H1 (cell line): ENCODE data around the gene EVC2. TPM values are rescaled to one million over a fixed set of nuclear protein-coding genes. Genes with fewer than 3 reads are reported as not detected.

ENCODE experiments used
- CTCF ChIA-PET: fragments of 300-600 bp; sonication (Branson Sonifier 250); formaldehyde crosslinking; loops from one replicate; lab custom pipeline; 2021; ENCODE audit not compliant: partially characterized antibody; lab: Charles Lee
- POLR2A ChIA-PET: fragments of 300-600 bp; sonication (Branson Sonifier 250); formaldehyde crosslinking; loops from one replicate; lab custom pipeline; 2021; ENCODE audit warnings: inconsistent platforms; ENCODE audit not compliant: partially characterized antibody; lab: Charles Lee
- DNase-seq, 2 experiments: peaks; one replicate each; pipeline versions ENCODE4 v3.0.0 to v3.0.0-alpha.2; 2010 to 2022; ENCODE audit warnings: low spot score in 2 of 2, low read depth in 1 of 2, mixed read lengths in 1 of 2
- FAIRE-seq: peaks from 2 replicates; lab custom pipeline; 2011; peaks lifted over from hg19 to GRCh38; lab: Jason Lieb, UNC
- H2AFZ ChIP-seq: 2 replicates; pipeline ENCODE4 v1.8.1; 2012; ENCODE audit warnings: low read length, inconsistent platforms
- H2AK5ac ChIP-seq: 2 replicates; pipeline ENCODE4 v1.6.1; 2013; ENCODE audit warnings: low read depth, low read length
- H2BK120ac ChIP-seq: replicated peaks from 2 replicates; pipeline ENCODE3; 2013; ENCODE audit warnings: low read depth, low read length, inconsistent platforms
- H2BK12ac ChIP-seq: 2 replicates; pipeline ENCODE4 v1.6.1; 2013; ENCODE audit warnings: low read depth, low read length
- H2BK15ac ChIP-seq: 2 replicates; pipeline ENCODE4 v1.6.1; 2013; ENCODE audit warnings: low read length
- H2BK20ac ChIP-seq: 2 replicates; pipeline ENCODE4 v1.6.1; 2013; ENCODE audit warnings: low read length
- H2BK5ac ChIP-seq: 2 replicates; pipeline ENCODE4 v1.6.1; 2013; ENCODE audit warnings: low read depth, low read length
- H3K14ac ChIP-seq: 2 replicates; pipeline ENCODE4 v1.6.1; 2013; ENCODE audit warnings: inconsistent platforms; ENCODE audit not compliant: insufficient read length
- H3K18ac ChIP-seq: 2 replicates; pipeline ENCODE4 v1.6.1; 2013; ENCODE audit warnings: low read length; ENCODE audit errors: extremely low read depth
- H3K23ac ChIP-seq: 2 replicates; pipeline ENCODE4 v1.6.1; 2013; ENCODE audit warnings: inconsistent platforms; ENCODE audit not compliant: insufficient read length
- H3K23me2 ChIP-seq: 2 replicates; pipeline ENCODE4 v1.6.1; 2013; ENCODE audit warnings: low read depth, low read length
- H3K27ac ChIP-seq: 2 replicates; pipeline ENCODE4 v1.6.1; 2011; ENCODE audit warnings: low read depth, low read length, inconsistent platforms
- H3K27me3 ChIP-seq, 4 experiments: replicated peaks in 1 of 4; 1 replicate in 1 of 4; 2 replicates in 3 of 4; pipeline versions ENCODE4 v1.6.1 to v1.8.1; 2011 to 2013; ENCODE audit warnings: low read length in 3 of 4, mild to moderate bottlenecking in 3 of 4, inconsistent platforms in 2 of 4, mixed read lengths in 2 of 4, moderate library complexity in 1 of 4; ENCODE audit not compliant: control insufficient read depth in 3 of 4, insufficient read depth in 3 of 4; ENCODE audit errors: extremely low read depth in 1 of 4
- H3K36me3 ChIP-seq, 4 experiments: 2 replicates each; pipeline versions ENCODE4 v1.6.1 to v1.8.1; 2011 to 2013; ENCODE audit warnings: mild to moderate bottlenecking in 4 of 4, low read length in 3 of 4, moderate library complexity in 2 of 4, control low read depth in 1 of 4, inconsistent platforms in 1 of 4; ENCODE audit not compliant: insufficient read depth in 4 of 4, control insufficient read depth in 2 of 4
- H3K4ac ChIP-seq: replicated peaks from 2 replicates; pipeline ENCODE3; 2013; ENCODE audit warnings: low read length, low read depth, mixed read lengths, inconsistent platforms; ENCODE audit not compliant: insufficient read length
- H3K4me1 ChIP-seq, 4 experiments: replicated peaks in 1 of 4; 1 replicate in 1 of 4; 2 replicates in 3 of 4; pipeline versions ENCODE4 v1.6.1 to v1.8.1; 2011 to 2013; ENCODE audit warnings: low read length in 3 of 4, inconsistent platforms in 2 of 4, mixed read lengths in 1 of 4; ENCODE audit not compliant: insufficient read depth in 4 of 4, control insufficient read depth in 3 of 4
- H3K4me2 ChIP-seq, 2 experiments: 2 replicates each; pipeline versions ENCODE4 v1.6.1 to v1.8.1; 2011 to 2013; ENCODE audit warnings: low read depth in 2 of 2, low read length in 2 of 2, control low read depth in 1 of 2, inconsistent platforms in 1 of 2, mild to moderate bottlenecking in 1 of 2; ENCODE audit not compliant: insufficient read depth in 1 of 2
- H3K4me3 ChIP-seq, 4 experiments: fragments of 200-600, 300-600 bp in 1 of 4; sonication (generic), shearing (Covaris generic), sonication (Bioruptor Twin) in 1 of 4; 2 replicates each; pipeline versions ENCODE4 v1.5.1 to v1.8.1; 2011 to 2016; ENCODE audit warnings: low read length in 4 of 4, low read depth in 3 of 4, control low read depth in 2 of 4, inconsistent platforms in 2 of 4, mild to moderate bottlenecking in 2 of 4, mixed read lengths in 1 of 4, moderate library complexity in 1 of 4; ENCODE audit not compliant: insufficient read depth in 2 of 4; ENCODE audit errors: extremely low read depth in 1 of 4
- H3K56ac ChIP-seq: replicated peaks from 2 replicates; pipeline ENCODE3; 2013; ENCODE audit warnings: low read depth, mild to moderate bottlenecking, mixed read lengths, low read length, inconsistent platforms; ENCODE audit not compliant: insufficient read length
- H3K79me1 ChIP-seq: 2 replicates; pipeline ENCODE4 v1.6.1; 2013; ENCODE audit warnings: low read depth, low read length, control low read depth
- H3K79me2 ChIP-seq, 2 experiments: 2 replicates each; pipeline versions ENCODE4 v1.6.1 to v1.8.1; 2012 to 2013; ENCODE audit warnings: low read length in 2 of 2, mild to moderate bottlenecking in 2 of 2, inconsistent platforms in 1 of 2; ENCODE audit not compliant: insufficient read depth in 2 of 2, control insufficient read depth in 1 of 2
- H3K9ac ChIP-seq, 4 experiments: replicated peaks in 1 of 4; 1 replicate in 1 of 4; 2 replicates in 3 of 4; pipeline versions ENCODE4 v1.6.1 to v1.8.1; 2011 to 2013; ENCODE audit warnings: low read depth in 3 of 4, low read length in 3 of 4, control low read depth in 2 of 4, mild to moderate bottlenecking in 2 of 4, moderate library complexity in 2 of 4, inconsistent platforms in 1 of 4; ENCODE audit errors: extremely low read depth in 1 of 4
- H3K9me3 ChIP-seq, 2 experiments: 2 replicates each; pipeline versions ENCODE4 v1.6.1 to v1.8.1; 2012 to 2013; ENCODE audit warnings: mild to moderate bottlenecking in 2 of 2, moderate library complexity in 2 of 2, control low read depth in 1 of 2, inconsistent platforms in 1 of 2, low read depth in 1 of 2, low read length in 1 of 2, mixed read lengths in 1 of 2; ENCODE audit not compliant: insufficient read depth in 2 of 2
- H4K20me1 ChIP-seq, 2 experiments: replicated peaks in 1 of 2; 2 replicates each; pipeline versions ENCODE3 to v1.8.1; 2011 to 2013; ENCODE audit warnings: inconsistent platforms in 2 of 2, low read length in 2 of 2, mild to moderate bottlenecking in 1 of 2; ENCODE audit not compliant: insufficient read depth in 2 of 2, control insufficient read depth in 1 of 2
- H4K5ac ChIP-seq: 2 replicates; pipeline ENCODE4 v1.6.1; 2013; ENCODE audit warnings: low read length, low read depth, mixed read lengths, inconsistent platforms; ENCODE audit not compliant: insufficient read length
- H4K8ac ChIP-seq: 2 replicates; pipeline ENCODE4 v1.8.0; 2013; ENCODE audit warnings: mild to moderate bottlenecking, moderate library complexity, low read length, inconsistent platforms; ENCODE audit not compliant: insufficient read depth; ENCODE audit errors: extremely low read depth
- H4K91ac ChIP-seq: replicated peaks from 2 replicates; pipeline ENCODE3; 2013; ENCODE audit warnings: low read length, mixed read lengths, inconsistent platforms; ENCODE audit not compliant: insufficient read length
- SP2 ChIP-seq: IDR thresholded peaks from 2 replicates; pipeline ENCODE4 v1.6.1; 2012; ENCODE audit warnings: mild to moderate bottlenecking, low read length, inconsistent platforms
- WGBS, 2 experiments: shearing (Covaris generic) in 1 of 2; methylation state at CpG; one replicate each; pipeline versions ENCODE4 v1.1.6 to v1.1.7; 2013 to 2015; ENCODE audit warnings: low lambda C conversion rate in 2 of 2, mixed read lengths in 2 of 2, inconsistent platforms in 1 of 2, low coverage in 1 of 2, missing lambda C conversion rate in 1 of 2; ENCODE audit not compliant: insufficient replicate concordance in 2 of 2, insufficient coverage in 1 of 2, insufficient read length in 1 of 2; ENCODE audit errors: extremely low coverage in 1 of 2, missing lambda C conversion rate in 1 of 2; 5-methylcytosine and 5-hydroxymethylcytosine counted together
- polyA plus RNA-seq, 7 experiments: library from polyadenylated mRNA; depleted of rRNA in 3 of 7; stranded (reverse) in 5 of 7; unstranded in 2 of 7; fragments of >200 nt in 5 of 7; fragments of 200-250 nt in 2 of 7; gene quantifications; 1 replicate in 5 of 7; 2 replicates in 1 of 7; 4 replicates in 1 of 7; pipeline versions ENCODE4 v1.2.1 to v1.2.3, GENCODE V29; 2011 to 2013; ENCODE audit warnings: missing spikeins in 2 of 7, mixed read lengths in 2 of 7
- total RNA-seq: library from RNA; stranded (reverse); fragmentation: NEBNext Ultra II Directional; extraction: Animal tissue kit (Norgen Biotek cat#: 25700); gene quantifications from 2 replicates; pipeline ENCODE4 v1.2.1, GENCODE V29; 2021
- TF ChIP-seq, protein P1 (sequence below): IDR thresholded peaks from 2 replicates; pipeline ENCODE4 v1.6.1; 2012; ENCODE audit warnings: inconsistent platforms

Gene EVC2
- total and polyA plus RNA-seq, 2 of the 8 experiments (the other 6 are each of a cell fraction or from before 2014, with no cell fraction given), result 0.73 to 5.9 TPM

GRCh38 chr4:5755679-5756078 is 47.3 kb upstream of the EVC2 start:
- no peak overlapping the region; the same call in 1 of the 2 replicates for H2BK15ac ChIP-seq
- no peak for TF ChIP-seq SP2
- TF ChIP-seq, protein P1, sequence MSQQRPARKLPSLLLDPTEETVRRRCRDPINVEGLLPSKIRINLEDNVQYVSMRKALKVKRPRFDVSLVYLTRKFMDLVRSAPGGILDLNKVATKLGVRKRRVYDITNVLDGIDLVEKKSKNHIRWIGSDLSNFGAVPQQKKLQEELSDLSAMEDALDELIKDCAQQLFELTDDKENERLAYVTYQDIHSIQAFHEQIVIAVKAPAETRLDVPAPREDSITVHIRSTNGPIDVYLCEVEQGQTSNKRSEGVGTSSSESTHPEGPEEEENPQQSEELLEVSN, result no peak
- peaks cover 2 to 7% (median 4%) of the 10 kb centered on the region in 4 experiments; a peak in 4 of 8 replicates for H3K36me3 ChIP-seq
- H2BK20ac ChIP-seq, result no peak overlapping the region
- no peaks in the 10 kb centered on the region for H4K20me1 ChIP-seq
- H3K56ac ChIP-seq, result no peak overlapping the region
- no peak overlapping the region for H2BK120ac ChIP-seq
- H2BK12ac ChIP-seq, result no peak overlapping the region
- no peak overlapping the region for H3K18ac ChIP-seq
- 80% methylated on average over 5 of the region's 7 CpGs; no CpG with 5 or more reads in 1 of the 2 experiments for WGBS, 2 experiments
- no peak overlapping the region for H3K9ac ChIP-seq
- H3K27ac ChIP-seq, result no peak overlapping the region
- no peak overlapping the region for H4K5ac ChIP-seq
- no peak overlapping the region for H3K23ac ChIP-seq
- ChIA-PET CTCF (interaction anchor here (1.0 to 1.9 kb wide), 2 partner anchors 19 to 39 kb away, joined by 3 to 4 read pairs; no protein-coding TSS in a partner anchor), POLR2A (no interaction called here)
- H3K4me3 ChIP-seq, result no peak overlapping the region
- H3K23me2 ChIP-seq, result no peaks in the 10 kb centered on the region; the same call in 1 of the 2 replicates
- no peak overlapping the region for H3K14ac ChIP-seq
- no peaks in the 10 kb centered on the region for H3K9me3 ChIP-seq
- FAIRE-seq (no peak), DNase-seq (peak in 1 of 2 experiments; percentile 32)
- no peak overlapping the region for H2AFZ ChIP-seq
- no peak overlapping the region for H3K4me2 ChIP-seq
- no peak overlapping the region for H3K4ac ChIP-seq
- no peaks in the 10 kb centered on the region for H3K79me2 ChIP-seq
- no peak overlapping the region for H2BK5ac ChIP-seq
- H3K79me1 ChIP-seq, result no peaks in the 10 kb centered on the region
- H2AK5ac ChIP-seq, result no peak overlapping the region
- H3K27me3 ChIP-seq, result peaks cover 0 to 2% (median 0%) of the 10 kb centered on the region in 4 experiments; a peak in 1 of 7 replicates
- H3K4me1 ChIP-seq, result peaks cover 0 to 22% (median 18%) of the 10 kb centered on the region in 4 experiments; a peak in 6 of 7 replicates
- no peak overlapping the region for H4K8ac ChIP-seq
- no peak overlapping the region for H4K91ac ChIP-seq
